KMS-11 (cell line): ENCODE measurements around the gene PCSK6.

Source experiments
- H2AFZ ChIP-seq: fragments of 200-600 bp; sonication (generic); 2 replicates; pipeline ENCODE4 v1.6.1; 2016; ENCODE audit warnings: antibody characterized with exemption, mixed run types, low read depth
- H3K27ac ChIP-seq: fragments of 200-600 bp; sonication (generic); 2 replicates; pipeline ENCODE4 v1.6.1; 2016; ENCODE audit warnings: mild to moderate bottlenecking, mixed run types
- H3K27me3 ChIP-seq: fragments of 200-600 bp; sonication (generic); 2 replicates; pipeline ENCODE4 v1.6.1; 2017; ENCODE audit warnings: mild to moderate bottlenecking, low read depth, mixed run types, moderate library complexity; ENCODE audit not compliant: insufficient read depth
- H3K36me3 ChIP-seq: fragments of 200-600 bp; sonication (generic); 2 replicates; pipeline ENCODE4 v1.6.1; 2017; ENCODE audit warnings: mild to moderate bottlenecking, mixed run types; ENCODE audit not compliant: insufficient read depth
- H3K4me1 ChIP-seq: fragments of 200-600 bp; sonication (generic); 2 replicates; pipeline ENCODE4 v1.6.1; 2016; ENCODE audit warnings: mild to moderate bottlenecking, low read depth, mixed run types; ENCODE audit not compliant: poor library complexity, severe bottlenecking
- H3K4me2 ChIP-seq: fragments of 200-600 bp; sonication (generic); 2 replicates; pipeline ENCODE4 v1.7.0; 2016; ENCODE audit warnings: mild to moderate bottlenecking, mixed run types
- H3K4me3 ChIP-seq: fragments of 200-600 bp; sonication (generic); IDR thresholded peaks from 2 replicates; pipeline ENCODE4 v1.6.1; 2017; ENCODE audit warnings: low read depth, low read length, mixed read lengths; ENCODE audit not compliant: insufficient read depth
- H3K79me2 ChIP-seq: fragments of 200-600 bp; sonication (generic); 2 replicates; pipeline ENCODE4 v1.6.1; 2016; ENCODE audit warnings: low read depth, mixed run types; ENCODE audit not compliant: insufficient read depth
- H3K9ac ChIP-seq: fragments of 200-600 bp; sonication (generic); 2 replicates; pipeline ENCODE4 v1.6.1; 2016; ENCODE audit warnings: mild to moderate bottlenecking, mixed run types
- H4K20me1 ChIP-seq: fragments of 200-600 bp; sonication (generic); 2 replicates; pipeline ENCODE4 v1.6.1; 2016; ENCODE audit warnings: mild to moderate bottlenecking, mixed run types; ENCODE audit not compliant: insufficient read depth
- CTCF ChIP-seq: fragments of 200-600 bp; sonication (generic); conservative IDR thresholded peaks from 2 replicates; pipeline ENCODE4 v1.6.1; 2017; ENCODE audit warnings: low read depth, mild to moderate bottlenecking, antibody characterized with exemption, low read length, moderate library complexity, mixed read lengths

The PCSK6 gene

GRCh38 chr15:101254157-101255050 lies 235.1 kb downstream of the PCSK6 start:
- TF ChIP-seq CTCF: no peak
- Histone ChIP-seq H3K27me3 (no peaks in the 10 kb centered on the region), H3K27ac (no peak overlapping the region), H3K9ac (no peak overlapping the region), H3K4me1 (peaks cover 45% of the 10 kb centered on the region), H4K20me1 (0 out of 2 replicates have a peak, but pooled peaks cover 12% of the 10 kb centered on the region), H3K79me2 (peaks cover 27% of the 10 kb centered on the region), H3K4me2 (no peak overlapping the region), H2AFZ (no peak overlapping the region), H3K36me3 (0 out of 2 replicates have a peak, but pooled peaks cover 6% of the 10 kb centered on the region), H3K4me3 (no peak overlapping the region)
